ENCODE measurements around the gene MED12L.

MED12L gene

GRCh38 chr3:151269631-151270030 is 184.2 kb downstream of the MED12L start:
- no peak for ATAC-seq
- TF ChIP-seq ARNTL (CRISPR knock-in tag; IDR thresholded peaks at IDR 0.05; ENCODE audit: borderline replicate concordance, low read depth) (no peak), ZNF565 (CRISPR knock-in tag; conservative IDR thresholded peaks at IDR 0.05; ENCODE audit: low read depth) (no peak), ZFP3 (CRISPR knock-in tag; IDR thresholded peaks at IDR 0.05) (no peak), TCF4 (CRISPR knock-in tag; IDR thresholded peaks at IDR 0.05; ENCODE audit: borderline replicate concordance) (no peak), ZNF70 (CRISPR knock-in tag; IDR thresholded peaks at IDR 0.05) (no peak)

GRCh38 chr3:151275091-151275490 is 189.6 kb downstream of the MED12L start:
- TF ChIP-seq CREB5 (CRISPR knock-in tag; IDR thresholded peaks at IDR 0.05; ENCODE audit: low read depth) (no peak), ZFP30 (CRISPR knock-in tag; IDR thresholded peaks at IDR 0.05) (no peak), SNAI2 (CRISPR knock-in tag; IDR thresholded peaks at IDR 0.05) (no peak), ESRRG (CRISPR knock-in tag; IDR thresholded peaks at IDR 0.05) (no peak), TOX (CRISPR knock-in tag; IDR thresholded peaks at IDR 0.05; ENCODE audit: borderline replicate concordance) (no peak), ZFP3 (CRISPR knock-in tag; IDR thresholded peaks at IDR 0.05) (no peak), POU6F1 (CRISPR knock-in tag; IDR thresholded peaks at IDR 0.05; ENCODE audit: borderline replicate concordance, low read depth) (no peak), PATZ1 (CRISPR knock-in tag; IDR thresholded peaks at IDR 0.05; ENCODE audit: borderline replicate concordance) (no peak), GLIS3 (CRISPR knock-in tag; IDR thresholded peaks at IDR 0.05) (no peak), TCF4 (CRISPR knock-in tag; IDR thresholded peaks at IDR 0.05; ENCODE audit: borderline replicate concordance) (no peak), RARB (CRISPR knock-in tag; IDR thresholded peaks at IDR 0.05) (no peak), CSDC2 (CRISPR knock-in tag; IDR thresholded peaks at IDR 0.05) (no peak), PPARA (CRISPR knock-in tag; IDR thresholded peaks at IDR 0.05; ENCODE audit: borderline replicate concordance) (no peak), BACH2 (CRISPR knock-in tag; IDR thresholded peaks at IDR 0.05; ENCODE audit: borderline replicate concordance) (no peak)
- no peak for ATAC-seq

- no peak for ATAC-seq
- TF ChIP-seq TSHZ2 (CRISPR knock-in tag; IDR thresholded peaks at IDR 0.05) (no peak), POU6F1 (CRISPR knock-in tag; IDR thresholded peaks at IDR 0.05; ENCODE audit: borderline replicate concordance, low read depth) (no peak), ESRRG (CRISPR knock-in tag; IDR thresholded peaks at IDR 0.05) (no peak), GLIS3 (CRISPR knock-in tag; IDR thresholded peaks at IDR 0.05) (no peak), PATZ1 (CRISPR knock-in tag; IDR thresholded peaks at IDR 0.05; ENCODE audit: borderline replicate concordance) (no peak)
These were observed 190.7 kb downstream of the MED12L start for GRCh38 chr3:151276038-151276686.
